Measurements from ENCODE around the gene LRRC75B.
"Not testable (repeated sequence)": the region's sequence is repeated elsewhere in the genome, so short reads cannot be mapped to it uniquely, and the experiment has no call there.

The LRRC75B gene

GRCh38 chr22:24552503-24553286, 40.2 kb downstream of the LRRC75B start:
- not testable (repeated sequence) for DNase-seq

- no peak for DNase-seq
These were observed 41.9 kb downstream of the LRRC75B start for GRCh38 chr22:24550902-24551435.

DNA sequence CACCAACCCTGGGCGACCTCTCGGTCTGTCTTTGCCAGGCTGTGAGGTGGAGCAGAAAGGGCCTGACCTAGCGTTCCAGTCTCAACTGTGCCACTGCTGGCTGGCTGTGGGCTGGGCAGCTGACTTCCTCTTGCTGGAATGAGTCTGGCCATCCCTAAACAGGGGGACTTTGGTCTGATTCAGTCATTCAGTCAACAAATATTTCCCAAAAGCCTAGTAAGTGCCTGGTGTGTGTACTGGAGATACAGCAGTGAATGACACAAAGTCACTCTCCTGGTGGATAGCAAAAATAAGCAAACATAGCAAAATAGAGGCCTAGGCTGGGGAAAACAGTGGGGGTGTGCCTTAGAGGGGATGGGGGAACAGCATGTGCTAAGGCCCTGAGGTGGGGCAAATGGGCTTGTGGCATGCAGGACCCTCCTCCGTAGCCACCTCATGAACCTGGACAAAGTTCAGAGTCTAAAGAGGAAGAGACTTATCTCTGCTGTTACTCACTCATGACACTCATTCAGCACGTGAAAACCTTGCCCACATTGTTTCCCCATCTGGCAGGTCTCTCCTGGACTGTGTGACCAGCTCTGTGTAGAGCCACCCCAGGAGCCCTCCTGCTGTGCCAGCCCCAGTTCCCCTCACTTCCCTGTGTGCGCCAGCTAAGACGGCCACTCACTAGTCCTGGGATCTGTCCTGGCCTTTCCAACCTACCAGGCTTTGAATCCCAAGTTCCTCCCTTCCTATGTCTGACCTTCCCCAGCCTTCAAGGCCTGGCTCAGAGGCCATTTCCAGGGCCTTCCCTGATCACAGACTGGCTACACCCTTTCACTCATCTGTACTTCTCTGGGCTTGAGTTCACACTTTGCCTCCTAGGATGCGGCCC, 42.6 kb downstream of the LRRC75B start:
- no peak for DNase-seq

GRCh38 chr22:24548812-24549211, 44.1 kb downstream of the LRRC75B start:
- no peak for DNase-seq

DNA sequence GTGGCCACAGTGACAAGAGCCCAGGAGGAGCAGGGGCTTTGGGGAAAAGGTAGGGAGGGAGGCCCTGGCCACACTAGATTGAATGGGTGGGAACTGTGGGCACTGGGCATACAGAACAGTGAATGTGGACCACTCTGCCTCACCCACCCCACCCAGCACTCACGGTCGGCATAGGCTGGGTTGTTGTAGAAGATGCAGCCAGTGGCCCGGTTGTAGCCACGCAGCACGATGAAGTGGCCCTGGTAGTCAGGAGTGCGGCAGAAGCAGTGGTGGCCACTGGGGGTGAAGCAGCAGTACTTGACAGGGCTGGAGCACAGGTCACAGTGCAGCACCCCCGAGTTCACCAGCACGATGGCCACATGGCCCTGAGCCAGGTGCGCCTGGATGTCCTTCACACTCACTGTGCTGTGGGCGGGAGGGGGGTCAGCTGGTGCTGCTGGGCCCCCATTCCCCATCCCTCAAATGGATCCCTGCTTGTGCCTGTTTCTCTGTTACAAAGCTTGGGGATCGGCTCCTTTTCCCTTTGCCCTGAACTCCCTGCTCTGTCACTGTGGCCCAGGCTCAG, 49.1 kb downstream of the LRRC75B start:
- no peak for DNase-seq

GRCh38 chr22:24543185-24543601, 49.7 kb downstream of the LRRC75B start:
- DNase-seq, result no peak

DNA sequence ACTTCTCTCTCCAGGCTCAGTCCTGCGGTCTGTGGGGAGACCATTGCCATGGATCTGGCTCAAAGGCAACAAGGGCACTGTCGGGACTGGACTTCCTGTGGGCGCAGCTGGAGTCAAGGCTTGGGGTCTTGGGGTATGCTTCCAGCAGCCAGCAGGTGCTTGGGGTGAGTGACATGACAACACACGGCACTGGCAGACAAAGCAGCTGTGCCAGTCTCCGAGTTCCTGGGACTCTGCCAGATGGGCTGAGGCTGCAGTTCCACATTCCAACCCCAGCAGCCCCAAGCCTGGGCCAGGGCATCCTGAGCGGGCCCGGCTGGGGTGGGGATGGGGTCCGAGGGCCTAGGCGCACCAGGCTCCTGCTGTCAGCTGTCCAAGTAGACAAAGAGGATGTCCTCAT, 50.2 kb downstream of the LRRC75B start:
- no peak for DNase-seq

- no peak for DNase-seq
These were observed 51.0 kb downstream of the LRRC75B start for GRCh38 chr22:24541681-24542515.

- no peak for DNase-seq
These were observed 52.4 kb downstream of the LRRC75B start for GRCh38 chr22:24540470-24540869.

- DNase-seq, result no peak
These were observed 56.8 kb downstream of the LRRC75B start for GRCh38 chr22:24536089-24536488.
